ENCODE measurements around the gene PRF1. TPM values are rescaled to one million over a fixed set of nuclear protein-coding genes. Genes with fewer than 3 reads are reported as not detected.

The PRF1 gene
- total RNA-seq, 2 experiments from 2014 or later, result 165 to 170 TPM

GRCh38 chr10:70564113-70564725 is 38.3 kb downstream of the PRF1 start:
- POLR2A ChIA-PET, result no interaction called here
- peak overlapping the region; percentile 38 for H3K27ac Mint-ChIP-seq
- ATAC-seq (ENCODE audit: low read depth) (no peak), DNase-seq (no peak)
- no peaks in the 10 kb centered on the region for H3K27me3 Mint-ChIP-seq
- H3K4me1 Mint-ChIP-seq, result peaks cover 45% of the 10 kb centered on the region
- no peak overlapping the region for H3K4me3 Mint-ChIP-seq
- H3K36me3 Mint-ChIP-seq, result no peaks in the 10 kb centered on the region
- H3K9me3 Mint-ChIP-seq, result no peaks in the 10 kb centered on the region

- POLR2A ChIA-PET, result interaction anchor here (1.5 kb wide), 1 partner anchor 13 kb away, joined by 4 read pairs; no protein-coding TSS in a partner anchor
- no peak for ATAC-seq (ENCODE audit: low read depth)
- no peaks in the 10 kb centered on the region for H3K9me3 Mint-ChIP-seq
- DNase-seq, result no peak
- peaks cover 49% of the 10 kb centered on the region for H3K4me1 Mint-ChIP-seq
- H3K4me3 Mint-ChIP-seq, result peak overlapping the region; percentile 3
- H3K36me3 Mint-ChIP-seq, result no peaks in the 10 kb centered on the region
- peak overlapping the region; percentile 64 for H3K27ac Mint-ChIP-seq
- no peaks in the 10 kb centered on the region for H3K27me3 Mint-ChIP-seq
Measured at GRCh38 chr10:70563230-70563629, 39.3 kb downstream of the PRF1 start.

- no peak for DNase-seq
- H3K27ac Mint-ChIP-seq, result peak overlapping the region; percentile 36
- ATAC-seq (ENCODE audit: low read depth), result no peak
- no peaks in the 10 kb centered on the region for H3K27me3 Mint-ChIP-seq
- H3K36me3 Mint-ChIP-seq, result no peaks in the 10 kb centered on the region
- no peak overlapping the region for H3K4me3 Mint-ChIP-seq
- H3K4me1 Mint-ChIP-seq, result peaks cover 48% of the 10 kb centered on the region
- H3K9me3 Mint-ChIP-seq, result no peaks in the 10 kb centered on the region
- POLR2A ChIA-PET, result interaction anchor here (0.8 to 1.7 kb wide), 4 partner anchors 14 to 41 kb away, joined by 3 to 4 read pairs (median 4); partner anchors contain the start of gene PRF1
Measured at GRCh38 chr10:70562036-70562755, 40.3 kb downstream of the PRF1 start.

- peaks cover 48% of the 10 kb centered on the region for H3K4me1 Mint-ChIP-seq
Measured at GRCh38 chr10:70561558-70561957, 41.0 kb downstream of the PRF1 start.

GRCh38 chr10:70561070-70561469 is 41.5 kb downstream of the PRF1 start:
- POLR2A ChIA-PET, result interaction anchor here (1.1 to 1.7 kb wide), 4 partner anchors 29 to 42 kb away, joined by 3 to 5 read pairs (median 4); partner anchors contain the start of gene PRF1
- Mint-ChIP-seq H3K4me1 (peaks cover 48% of the 10 kb centered on the region), H3K36me3 (no peaks in the 10 kb centered on the region), H3K27me3 (no peaks in the 10 kb centered on the region), H3K9me3 (no peaks in the 10 kb centered on the region), H3K27ac (no peak overlapping the region), H3K4me3 (no peak overlapping the region)
- ATAC-seq (ENCODE audit: low read depth) (no peak), DNase-seq (no peak)

More at GRCh38 chr10:70561558-70561957, 41.0 kb downstream of the PRF1 start:
- Mint-ChIP-seq H3K9me3 (no peaks in the 10 kb centered on the region), H3K27ac (peak overlapping the region; percentile 36), H3K36me3 (no peaks in the 10 kb centered on the region), H3K4me3 (no peak overlapping the region), H3K27me3 (no peaks in the 10 kb centered on the region)
- POLR2A ChIA-PET, result interaction anchor here (0.8 to 1.7 kb wide), 4 partner anchors 15 to 41 kb away, joined by 3 to 4 read pairs (median 4); partner anchors contain the start of gene PRF1
- ATAC-seq (ENCODE audit: low read depth) (no peak), DNase-seq (no peak)

- DNase-seq, result no peak
- Mint-ChIP-seq H3K9me3 (no peaks in the 10 kb centered on the region), H3K4me1 (peaks cover 45% of the 10 kb centered on the region), H3K4me3 (no peak overlapping the region), H3K27ac (no peak overlapping the region), H3K27me3 (no peaks in the 10 kb centered on the region), H3K36me3 (no peaks in the 10 kb centered on the region)
- ATAC-seq (ENCODE audit: low read depth), result no peak
- POLR2A ChIA-PET, result interaction anchor here (1.2 to 1.7 kb wide), 3 partner anchors 30 to 41 kb away, joined by 3 to 5 read pairs (median 4); no protein-coding TSS in a partner anchor
Measured at GRCh38 chr10:70560511-70560941, 42.0 kb downstream of the PRF1 start.

- no peaks in the 10 kb centered on the region for H3K36me3 Mint-ChIP-seq
- no peaks in the 10 kb centered on the region for H3K9me3 Mint-ChIP-seq
- POLR2A ChIA-PET, result interaction anchor here (1.2 to 1.9 kb wide), 3 partner anchors 19 to 42 kb away, joined by 3 to 17 read pairs (median 5); no protein-coding TSS in a partner anchor
- no peak for DNase-seq
- no peaks in the 10 kb centered on the region for H3K27me3 Mint-ChIP-seq
- H3K4me3 Mint-ChIP-seq, result no peak overlapping the region
- H3K4me1 Mint-ChIP-seq, result peaks cover 40% of the 10 kb centered on the region
- ATAC-seq (ENCODE audit: low read depth), result no peak
- H3K27ac Mint-ChIP-seq, result peak overlapping the region; percentile 96
Measured at GRCh38 chr10:70559861-70560260, 42.7 kb downstream of the PRF1 start.

GRCh38 chr10:70558871-70559810 is 43.4 kb downstream of the PRF1 start:
- no peaks in the 10 kb centered on the region for H3K9me3 Mint-ChIP-seq
- H3K27ac Mint-ChIP-seq, result peak overlapping the region; percentile 96
- peak overlapping the region; percentile 79 for H3K4me3 Mint-ChIP-seq
- DNase-seq, result peak; percentile 77
- H3K4me1 Mint-ChIP-seq, result peaks cover 36% of the 10 kb centered on the region
- no peaks in the 10 kb centered on the region for H3K36me3 Mint-ChIP-seq
- no peaks in the 10 kb centered on the region for H3K27me3 Mint-ChIP-seq
- peak; percentile 97 for ATAC-seq (ENCODE audit: low read depth)
- POLR2A ChIA-PET, result interaction anchor here (0.7 to 1.9 kb wide), 6 partner anchors 17 to 55 kb away, joined by 3 to 17 read pairs (median 3); no protein-coding TSS in a partner anchor

- H3K9me3 Mint-ChIP-seq, result no peaks in the 10 kb centered on the region
- no peaks in the 10 kb centered on the region for H3K27me3 Mint-ChIP-seq
- H3K4me3 Mint-ChIP-seq, result no peak overlapping the region
- ATAC-seq (ENCODE audit: low read depth) (no peak), DNase-seq (no peak)
- H3K27ac Mint-ChIP-seq, result peak overlapping the region; percentile 32
- no peaks in the 10 kb centered on the region for H3K36me3 Mint-ChIP-seq
- POLR2A ChIA-PET, result interaction anchor here (1.0 to 1.9 kb wide), 3 partner anchors 20 to 56 kb away, joined by 3 to 17 read pairs (median 3); no protein-coding TSS in a partner anchor
- H3K4me1 Mint-ChIP-seq, result peaks cover 32% of the 10 kb centered on the region
Measured at GRCh38 chr10:70558295-70558694, 44.2 kb downstream of the PRF1 start.

GRCh38 chr10:70557876-70558275 is 44.7 kb downstream of the PRF1 start:
- ATAC-seq (ENCODE audit: low read depth) (no peak), DNase-seq (no peak)
- Mint-ChIP-seq H3K27me3 (peaks cover 4% of the 10 kb centered on the region), H3K27ac (no peak overlapping the region), H3K4me1 (peaks cover 28% of the 10 kb centered on the region), H3K4me3 (no peak overlapping the region), H3K36me3 (no peaks in the 10 kb centered on the region), H3K9me3 (no peaks in the 10 kb centered on the region)
- POLR2A ChIA-PET, result no interaction called here

GRCh38 chr10:70557086-70557845 is 45.3 kb downstream of the PRF1 start:
- H3K27ac Mint-ChIP-seq, result no peak overlapping the region
- H3K4me3 Mint-ChIP-seq, result no peak overlapping the region
- peaks cover 6% of the 10 kb centered on the region for H3K27me3 Mint-ChIP-seq
- ATAC-seq (ENCODE audit: low read depth) (no peak), DNase-seq (no peak)
- POLR2A ChIA-PET, result no interaction called here
- H3K9me3 Mint-ChIP-seq, result no peaks in the 10 kb centered on the region
- peaks cover 23% of the 10 kb centered on the region for H3K4me1 Mint-ChIP-seq
- H3K36me3 Mint-ChIP-seq, result no peaks in the 10 kb centered on the region

GRCh38 chr10:70555371-70555770 is 47.2 kb downstream of the PRF1 start:
- Mint-ChIP-seq H3K27me3 (peaks cover 6% of the 10 kb centered on the region), H3K4me1 (peaks cover 17% of the 10 kb centered on the region), H3K27ac (no peak overlapping the region), H3K9me3 (no peaks in the 10 kb centered on the region), H3K36me3 (no peaks in the 10 kb centered on the region), H3K4me3 (no peak overlapping the region)
- POLR2A ChIA-PET, result no interaction called here
- no peak for DNase-seq
- ATAC-seq (ENCODE audit: low read depth), result no peak

All from activated naive CD8-positive, alpha-beta T cell treated with anti-CD3 and anti-CD28 coated beads, Interleukin-2, amount 10 ng/mL, durations not matched to agents 7 days and 5 days (primary cell).